H1 (cell line): ENCODE measurements around the gene APP. TPM values are rescaled to one million over a fixed set of nuclear protein-coding genes. Genes with fewer than 3 reads are reported as not detected.

ENCODE experiments used
- CTCF ChIA-PET: fragments of 300-600 bp; sonication (Branson Sonifier 250); formaldehyde crosslinking; loops from one replicate; lab custom pipeline; 2021; ENCODE audit not compliant: partially characterized antibody; lab: Charles Lee
- POLR2A ChIA-PET: fragments of 300-600 bp; sonication (Branson Sonifier 250); formaldehyde crosslinking; loops from one replicate; lab custom pipeline; 2021; ENCODE audit warnings: inconsistent platforms; ENCODE audit not compliant: partially characterized antibody; lab: Charles Lee
- DNase-seq, 2 experiments: peaks; one replicate each; pipeline versions ENCODE4 v3.0.0 to v3.0.0-alpha.2; 2010 to 2022; ENCODE audit warnings: low spot score in 2 of 2, low read depth in 1 of 2, mixed read lengths in 1 of 2
- FAIRE-seq: peaks from 2 replicates; lab custom pipeline; 2011; peaks lifted over from hg19 to GRCh38; lab: Jason Lieb, UNC
- H2AFZ ChIP-seq: 2 replicates; pipeline ENCODE4 v1.8.1; 2012; ENCODE audit warnings: low read length, inconsistent platforms
- H2AK5ac ChIP-seq: 2 replicates; pipeline ENCODE4 v1.6.1; 2013; ENCODE audit warnings: low read depth, low read length
- H2BK120ac ChIP-seq: replicated peaks from 2 replicates; pipeline ENCODE3; 2013; ENCODE audit warnings: low read depth, low read length, inconsistent platforms
- H2BK12ac ChIP-seq: 2 replicates; pipeline ENCODE4 v1.6.1; 2013; ENCODE audit warnings: low read depth, low read length
- H2BK15ac ChIP-seq: 2 replicates; pipeline ENCODE4 v1.6.1; 2013; ENCODE audit warnings: low read length
- H2BK20ac ChIP-seq: 2 replicates; pipeline ENCODE4 v1.6.1; 2013; ENCODE audit warnings: low read length
- H2BK5ac ChIP-seq: 2 replicates; pipeline ENCODE4 v1.6.1; 2013; ENCODE audit warnings: low read depth, low read length
- H3K14ac ChIP-seq: 2 replicates; pipeline ENCODE4 v1.6.1; 2013; ENCODE audit warnings: inconsistent platforms; ENCODE audit not compliant: insufficient read length
- H3K18ac ChIP-seq: 2 replicates; pipeline ENCODE4 v1.6.1; 2013; ENCODE audit warnings: low read length; ENCODE audit errors: extremely low read depth
- H3K23ac ChIP-seq: 2 replicates; pipeline ENCODE4 v1.6.1; 2013; ENCODE audit warnings: inconsistent platforms; ENCODE audit not compliant: insufficient read length
- H3K23me2 ChIP-seq: 2 replicates; pipeline ENCODE4 v1.6.1; 2013; ENCODE audit warnings: low read depth, low read length
- H3K27ac ChIP-seq: 2 replicates; pipeline ENCODE4 v1.6.1; 2011; ENCODE audit warnings: low read depth, low read length, inconsistent platforms
- H3K27me3 ChIP-seq, 4 experiments: replicated peaks in 1 of 4; 1 replicate in 1 of 4; 2 replicates in 3 of 4; pipeline versions ENCODE4 v1.6.1 to v1.8.1; 2011 to 2013; ENCODE audit warnings: low read length in 3 of 4, mild to moderate bottlenecking in 3 of 4, inconsistent platforms in 2 of 4, mixed read lengths in 2 of 4, moderate library complexity in 1 of 4; ENCODE audit not compliant: control insufficient read depth in 3 of 4, insufficient read depth in 3 of 4; ENCODE audit errors: extremely low read depth in 1 of 4
- H3K36me3 ChIP-seq, 4 experiments: 2 replicates each; pipeline versions ENCODE4 v1.6.1 to v1.8.1; 2011 to 2013; ENCODE audit warnings: mild to moderate bottlenecking in 4 of 4, low read length in 3 of 4, moderate library complexity in 2 of 4, control low read depth in 1 of 4, inconsistent platforms in 1 of 4; ENCODE audit not compliant: insufficient read depth in 4 of 4, control insufficient read depth in 2 of 4
- H3K4ac ChIP-seq: replicated peaks from 2 replicates; pipeline ENCODE3; 2013; ENCODE audit warnings: low read length, low read depth, mixed read lengths, inconsistent platforms; ENCODE audit not compliant: insufficient read length
- H3K4me1 ChIP-seq, 4 experiments: replicated peaks in 1 of 4; 1 replicate in 1 of 4; 2 replicates in 3 of 4; pipeline versions ENCODE4 v1.6.1 to v1.8.1; 2011 to 2013; ENCODE audit warnings: low read length in 3 of 4, inconsistent platforms in 2 of 4, mixed read lengths in 1 of 4; ENCODE audit not compliant: insufficient read depth in 4 of 4, control insufficient read depth in 3 of 4
- H3K4me2 ChIP-seq, 2 experiments: 2 replicates each; pipeline versions ENCODE4 v1.6.1 to v1.8.1; 2011 to 2013; ENCODE audit warnings: low read depth in 2 of 2, low read length in 2 of 2, control low read depth in 1 of 2, inconsistent platforms in 1 of 2, mild to moderate bottlenecking in 1 of 2; ENCODE audit not compliant: insufficient read depth in 1 of 2
- H3K4me3 ChIP-seq, 4 experiments: fragments of 200-600, 300-600 bp in 1 of 4; sonication (generic), shearing (Covaris generic), sonication (Bioruptor Twin) in 1 of 4; 2 replicates each; pipeline versions ENCODE4 v1.5.1 to v1.8.1; 2011 to 2016; ENCODE audit warnings: low read length in 4 of 4, low read depth in 3 of 4, control low read depth in 2 of 4, inconsistent platforms in 2 of 4, mild to moderate bottlenecking in 2 of 4, mixed read lengths in 1 of 4, moderate library complexity in 1 of 4; ENCODE audit not compliant: insufficient read depth in 2 of 4; ENCODE audit errors: extremely low read depth in 1 of 4
- H3K56ac ChIP-seq: replicated peaks from 2 replicates; pipeline ENCODE3; 2013; ENCODE audit warnings: low read depth, mild to moderate bottlenecking, mixed read lengths, low read length, inconsistent platforms; ENCODE audit not compliant: insufficient read length
- H3K79me1 ChIP-seq: 2 replicates; pipeline ENCODE4 v1.6.1; 2013; ENCODE audit warnings: low read depth, low read length, control low read depth
- H3K79me2 ChIP-seq, 2 experiments: 2 replicates each; pipeline versions ENCODE4 v1.6.1 to v1.8.1; 2012 to 2013; ENCODE audit warnings: low read length in 2 of 2, mild to moderate bottlenecking in 2 of 2, inconsistent platforms in 1 of 2; ENCODE audit not compliant: insufficient read depth in 2 of 2, control insufficient read depth in 1 of 2
- H3K9ac ChIP-seq, 4 experiments: replicated peaks in 1 of 4; 1 replicate in 1 of 4; 2 replicates in 3 of 4; pipeline versions ENCODE4 v1.6.1 to v1.8.1; 2011 to 2013; ENCODE audit warnings: low read depth in 3 of 4, low read length in 3 of 4, control low read depth in 2 of 4, mild to moderate bottlenecking in 2 of 4, moderate library complexity in 2 of 4, inconsistent platforms in 1 of 4; ENCODE audit errors: extremely low read depth in 1 of 4
- H3K9me3 ChIP-seq, 2 experiments: 2 replicates each; pipeline versions ENCODE4 v1.6.1 to v1.8.1; 2012 to 2013; ENCODE audit warnings: mild to moderate bottlenecking in 2 of 2, moderate library complexity in 2 of 2, control low read depth in 1 of 2, inconsistent platforms in 1 of 2, low read depth in 1 of 2, low read length in 1 of 2, mixed read lengths in 1 of 2; ENCODE audit not compliant: insufficient read depth in 2 of 2
- H4K20me1 ChIP-seq, 2 experiments: replicated peaks in 1 of 2; 2 replicates each; pipeline versions ENCODE3 to v1.8.1; 2011 to 2013; ENCODE audit warnings: inconsistent platforms in 2 of 2, low read length in 2 of 2, mild to moderate bottlenecking in 1 of 2; ENCODE audit not compliant: insufficient read depth in 2 of 2, control insufficient read depth in 1 of 2
- H4K5ac ChIP-seq: 2 replicates; pipeline ENCODE4 v1.6.1; 2013; ENCODE audit warnings: low read length, low read depth, mixed read lengths, inconsistent platforms; ENCODE audit not compliant: insufficient read length
- H4K8ac ChIP-seq: 2 replicates; pipeline ENCODE4 v1.8.0; 2013; ENCODE audit warnings: mild to moderate bottlenecking, moderate library complexity, low read length, inconsistent platforms; ENCODE audit not compliant: insufficient read depth; ENCODE audit errors: extremely low read depth
- H4K91ac ChIP-seq: replicated peaks from 2 replicates; pipeline ENCODE3; 2013; ENCODE audit warnings: low read length, mixed read lengths, inconsistent platforms; ENCODE audit not compliant: insufficient read length
- ASH2L ChIP-seq: fragments of 200-600, 300-600 bp; sonication (generic); IDR thresholded peaks from one replicate; pipeline ENCODE4 v1.7.1; 2017; ENCODE audit warnings: low read length
- ATF3 ChIP-seq: IDR thresholded peaks from 2 replicates; pipeline ENCODE4 v1.6.1; 2011; ENCODE audit warnings: low read depth, mild to moderate bottlenecking, low read length; ENCODE audit not compliant: insufficient read depth
- BCL11A ChIP-seq, 2 experiments: IDR thresholded peaks; one replicate each; pipeline ENCODE4 v1.6.1; 2011; ENCODE audit warnings: low read depth in 2 of 2, low read length in 2 of 2, mild to moderate bottlenecking in 2 of 2
- BRCA1 ChIP-seq: IDR thresholded peaks from 2 replicates; pipeline ENCODE4 v1.6.1; 2012; ENCODE audit warnings: low read depth, low read length, improper control_type of control experiment
- CEBPB ChIP-seq: IDR thresholded peaks from 2 replicates; pipeline ENCODE4 v1.6.1; 2012; ENCODE audit warnings: low read depth, low read length
- CHD1 ChIP-seq: IDR thresholded peaks from 2 replicates; pipeline ENCODE4 v1.6.1; 2012; ENCODE audit warnings: low read depth, low read length, improper control_type of control experiment
- HDAC2 ChIP-seq, 2 experiments: fragments of 300-600 bp in 1 of 2; sonication (generic) in 1 of 2; IDR thresholded peaks; 2 replicates each; pipeline ENCODE4 v1.6.1; 2011 to 2012; ENCODE audit warnings: low read depth in 2 of 2, low read length in 2 of 2, mild to moderate bottlenecking in 2 of 2, moderate library complexity in 2 of 2, borderline replicate concordance in 1 of 2, inconsistent platforms in 1 of 2
- NRF1 ChIP-seq: IDR thresholded peaks from 2 replicates; pipeline ENCODE4 v1.6.1; 2011; ENCODE audit warnings: mild to moderate bottlenecking, low read depth, low read length, improper control_type of control experiment
- POLR2AphosphoS5 ChIP-seq: IDR thresholded peaks from 2 replicates; pipeline ENCODE4 v1.6.1; 2011; ENCODE audit warnings: low read depth, low read length
- SP4 ChIP-seq: IDR thresholded peaks from 2 replicates; pipeline ENCODE4 v1.6.1; 2012; ENCODE audit warnings: low read length, inconsistent platforms
- TCF12 ChIP-seq: IDR thresholded peaks from 2 replicates; pipeline ENCODE4 v1.6.1; 2011; ENCODE audit warnings: low read depth, mild to moderate bottlenecking, low read length
- USF2 ChIP-seq: IDR thresholded peaks from 2 replicates; pipeline ENCODE4 v1.6.1; 2011; ENCODE audit warnings: low read length, improper control_type of control experiment
- WGBS, 2 experiments: shearing (Covaris generic) in 1 of 2; methylation state at CpG; one replicate each; pipeline versions ENCODE4 v1.1.6 to v1.1.7; 2013 to 2015; ENCODE audit warnings: low lambda C conversion rate in 2 of 2, mixed read lengths in 2 of 2, inconsistent platforms in 1 of 2, low coverage in 1 of 2, missing lambda C conversion rate in 1 of 2; ENCODE audit not compliant: insufficient replicate concordance in 2 of 2, insufficient coverage in 1 of 2, insufficient read length in 1 of 2; ENCODE audit errors: extremely low coverage in 1 of 2, missing lambda C conversion rate in 1 of 2; 5-methylcytosine and 5-hydroxymethylcytosine counted together
- polyA plus RNA-seq, 7 experiments: library from polyadenylated mRNA; depleted of rRNA in 3 of 7; stranded (reverse) in 5 of 7; unstranded in 2 of 7; fragments of >200 nt in 5 of 7; fragments of 200-250 nt in 2 of 7; gene quantifications; 1 replicate in 5 of 7; 2 replicates in 1 of 7; 4 replicates in 1 of 7; pipeline versions ENCODE4 v1.2.1 to v1.2.3, GENCODE V29; 2011 to 2013; ENCODE audit warnings: missing spikeins in 2 of 7, mixed read lengths in 2 of 7
- total RNA-seq: library from RNA; stranded (reverse); fragmentation: NEBNext Ultra II Directional; extraction: Animal tissue kit (Norgen Biotek cat#: 25700); gene quantifications from 2 replicates; pipeline ENCODE4 v1.2.1, GENCODE V29; 2021

APP gene
- total and polyA plus RNA-seq, 2 of the 8 experiments (the other 6 are each of a cell fraction or from before 2014, with no cell fraction given), result 375 to 551 TPM

- H3K23me2 ChIP-seq, result no peaks in the 10 kb centered on the region
- H3K9me3 ChIP-seq, result no peaks in the 10 kb centered on the region
- H3K23ac ChIP-seq, result no peak overlapping the region
- H3K4ac ChIP-seq, result no peak overlapping the region
- no peak overlapping the region for H3K18ac ChIP-seq
- no peak overlapping the region for H2AK5ac ChIP-seq
- H4K8ac ChIP-seq, result no peak overlapping the region
- no peak for DNase-seq
- H2BK12ac ChIP-seq, result no peak overlapping the region
- H3K79me2 ChIP-seq, result peaks cover 37 to 98% of the 10 kb centered on the region in 2 experiments
- no peak overlapping the region for H2BK5ac ChIP-seq
- no peak overlapping the region for H2BK20ac ChIP-seq
- H2BK15ac ChIP-seq, result no peak overlapping the region
- no peak overlapping the region for H3K4me3 ChIP-seq
- ChIA-PET CTCF (interaction anchor here (0.8 to 9.0 kb wide), 3 partner anchors 11 to 147 kb away, joined by 3 to 46 read pairs (median 5); partner anchors contain the start of gene APP), POLR2A (interaction anchor here (14.2 kb wide), 1 partner anchor 13 kb away, joined by 115 read pairs; the partner anchor contains the start of gene APP)
- no peak overlapping the region for H3K56ac ChIP-seq
- no peak overlapping the region for H3K4me2 ChIP-seq
- no peak overlapping the region for H3K27ac ChIP-seq
- H3K27me3 ChIP-seq, result no peaks in the 10 kb centered on the region
- FAIRE-seq, result no peak
- peaks cover 18 to 30% of the 10 kb centered on the region in 2 experiments for H4K20me1 ChIP-seq
- H3K4me1 ChIP-seq, result peaks cover 2 to 24% (median 9%) of the 10 kb centered on the region in 4 experiments; a peak in 5 of 7 replicates
- no peak overlapping the region for H3K9ac ChIP-seq
- H2AFZ ChIP-seq, result no peak overlapping the region
- WGBS, 2 experiments, result 87% methylated on average over 4 of the region's 4 CpGs; no CpG with 5 or more reads in 1 of the 2 experiments
- no peak overlapping the region for H2BK120ac ChIP-seq
- H4K5ac ChIP-seq, result no peak overlapping the region
- no peak overlapping the region for H4K91ac ChIP-seq
- no peaks in the 10 kb centered on the region; a peak in 1 of 8 replicates for H3K36me3 ChIP-seq
- H3K14ac ChIP-seq, result no peak overlapping the region
- H3K79me1 ChIP-seq, result no peaks in the 10 kb centered on the region; the same call in none of the 2 replicates
- TF ChIP-seq BRCA1 (no peak), SP4 (no peak), POLR2AphosphoS5 (no peak), USF2 (no peak), HDAC2 (IDR thresholded peaks at IDR 0.05; ENCODE audit: borderline replicate concordance in 1 of 2, low read depth in 2 of 2, low read length in 2 of 2) (no peak), ASH2L (no peak), TCF12 (no peak), CEBPB (no peak), BCL11A (IDR thresholded peaks at IDR 0.05; ENCODE audit: low read depth in 2 of 2, low read length in 2 of 2) (no peak), ATF3 (no peak), CHD1 (no peak), NRF1 (no peak)
These were observed 15.8 kb downstream of the APP start for GRCh38 chr21:26154753-26155152.
